ENCODE measurements around the gene LMNA. TPM values are rescaled to one million over a fixed set of nuclear protein-coding genes. Genes with fewer than 3 reads are reported as not detected.

Gene LMNA
- total and polyA plus RNA-seq, 2 of the 4 experiments (the other 2 are of a cell fraction): 563 to 755 TPM

GRCh38 chr1:156118177-156118868 lies 3.8 kb downstream of the LMNA start:
- H3K27ac ChIP-seq (ENCODE audit: insufficient read depth, low read length): peak overlapping the region; percentile 32; the same call in 1 of the 2 replicates
- H3K23ac ChIP-seq (ENCODE audit: low read depth, low read length): peak overlapping the region; percentile 13
- ATAC-seq (ENCODE audit: low read depth) (no peak), DNase-seq (no peak)
- H2BK15ac ChIP-seq (ENCODE audit: low read depth, low read length): no peak overlapping the region
- peaks cover 84% of the 10 kb centered on the region for H4K20me1 ChIP-seq (ENCODE audit: insufficient read depth, low read length)
- peaks cover 2 to 37% of the 10 kb centered on the region in 2 experiments; a peak in 3 of 4 replicates for H3K79me1 ChIP-seq (ENCODE audit: low read depth in 1 of 2, low read length in 2 of 2)
- H3K9ac ChIP-seq (ENCODE audit: low read depth, low read length): peak overlapping the region; percentile 39
- H3K9me3 ChIP-seq (ENCODE audit: control insufficient read depth, insufficient read depth, low read length): no peaks in the 10 kb centered on the region
- 0 out of 2 replicates have a peak overlapping the region, but pooled peaks have one; percentile 14 for H3K56ac ChIP-seq (ENCODE audit: extremely low read depth, insufficient read depth, low read length)
- intact Hi-C loops (cut with micrococcal nuclease): no loop called here
- H2BK120ac ChIP-seq (ENCODE audit: low read depth, low read length): no peak overlapping the region
- H2AK9ac ChIP-seq (replicated peaks; ENCODE audit: low read depth, low read length, poor library complexity): peak overlapping the region; percentile 52
- no peak overlapping the region for H2BK20ac ChIP-seq (ENCODE audit: low read depth, low read length)
- H3K18ac ChIP-seq (ENCODE audit: low read depth, low read length): no peak overlapping the region
- peak overlapping the region; percentile 60 for H3K14ac ChIP-seq (replicated peaks; ENCODE audit: low read depth, low read length)
- no peak for TF ChIP-seq MXI1 (IDR thresholded peaks at IDR 0.05; ENCODE audit: borderline replicate concordance, low read depth, low read length)
- TF ChIP-seq NFE2L2 (IDR thresholded peaks at IDR 0.05; ENCODE audit: low read depth, low read length): no peak
- TF ChIP-seq CHD1 (IDR thresholded peaks at IDR 0.05; ENCODE audit: low read depth, low read length): peak; percentile 59
- TF ChIP-seq CTCF (conservative IDR thresholded peaks at IDR 0.05; ENCODE audit: low read depth, low read length): no peak
- TF ChIP-seq BHLHE40 (IDR thresholded peaks at IDR 0.05; ENCODE audit: low read depth, low read length): no peak
- no peak for TF ChIP-seq MAFK (IDR thresholded peaks at IDR 0.05; ENCODE audit: low read depth, low read length)
- TF ChIP-seq USF2 (IDR thresholded peaks at IDR 0.05; ENCODE audit: low read depth, low read length): no peak
- WGBS, 2 experiments (ENCODE audit: extremely low coverage in 2 of 2, insufficient read length in 1 of 2): 92% methylated on average over 2 of the region's 8 CpGs; no CpG with 5 or more reads in 1 of the 2 experiments
- no peaks in the 10 kb centered on the region for H3K27me3 ChIP-seq (ENCODE audit: control insufficient read depth, insufficient read depth, low read length)
- BruUV-seq (replicated peaks): no TSS peak
- H3K4me1 ChIP-seq (ENCODE audit: control insufficient read depth, insufficient read depth, low read length): peaks cover 41% of the 10 kb centered on the region
- H2BK5ac ChIP-seq (ENCODE audit: low read depth, low read length, poor library complexity, severe bottlenecking): peak overlapping the region; percentile 38
- no peak overlapping the region for H2AK5ac ChIP-seq (ENCODE audit: low read depth, low read length)
- no peak overlapping the region for H4K5ac ChIP-seq (ENCODE audit: low read depth, low read length)
- peaks cover 26% of the 10 kb centered on the region for H3K9me1 ChIP-seq (ENCODE audit: insufficient read depth, low read length)
- H3K36me3 ChIP-seq (ENCODE audit: control insufficient read depth, insufficient read depth, low read length): peaks cover 13% of the 10 kb centered on the region
- peak overlapping the region; percentile 64 for H3K4me2 ChIP-seq (ENCODE audit: low read depth, low read length)
- POLR2A ChIA-PET (ENCODE audit: unreplicated experiment): no interaction called here
- peak overlapping the region; percentile 18; the same call in 1 of the 2 replicates for H3K4ac ChIP-seq (ENCODE audit: low read depth, low read length)
- CTCF ChIA-PET: interaction anchor here (0.6 to 1.3 kb wide), 2 partner anchors 17 to 22 kb away, joined by 3 to 4 read pairs; no protein-coding TSS in a partner anchor
- in situ Hi-C loops (cut with MboI; ENCODE audit: low sequenced_read_pairs): no loop called here
- H2AFZ ChIP-seq (replicated peaks; ENCODE audit: low read length, poor library complexity): no peak overlapping the region
- dilution Hi-C loops (cut with HindIII; ENCODE audit: low sequenced_read_pairs, unreplicated experiment): no loop called here
- peak overlapping the region; percentile 12; the same call in 1 of the 2 replicates for H3K4me3 ChIP-seq (ENCODE audit: insufficient read depth, low read depth, low read length)
- H4K91ac ChIP-seq (ENCODE audit: insufficient read depth, low read depth, low read length): no peak overlapping the region
- no peak overlapping the region for H4K8ac ChIP-seq (ENCODE audit: low read depth in 2 of 2, low read length in 2 of 2)
